H1 (cell line): ENCODE results near the gene OR7D2. TPM values are rescaled to one million over a fixed set of nuclear protein-coding genes. Genes with fewer than 3 reads are reported as not detected.

Experiments
- CEBPB ChIP-seq: IDR thresholded peaks from 2 replicates; pipeline ENCODE4 v1.6.1; 2012; ENCODE audit warnings: low read depth, low read length
- CREB1 ChIP-seq: IDR thresholded peaks from 2 replicates; pipeline ENCODE4 v1.6.1; 2012; ENCODE audit warnings: inconsistent platforms
- EGR1 ChIP-seq: IDR thresholded peaks from 2 replicates; pipeline ENCODE4 v1.6.1; 2011; ENCODE audit warnings: low read depth, low read length, borderline replicate concordance
- HDAC2 ChIP-seq, 2 experiments: fragments of 300-600 bp in 1 of 2; sonication (generic) in 1 of 2; IDR thresholded peaks; 2 replicates each; pipeline ENCODE4 v1.6.1; 2011 to 2012; ENCODE audit warnings: low read depth in 2 of 2, low read length in 2 of 2, mild to moderate bottlenecking in 2 of 2, moderate library complexity in 2 of 2, borderline replicate concordance in 1 of 2, inconsistent platforms in 1 of 2
- KDM5A ChIP-seq: fragments of 200-600 bp; IDR thresholded peaks from 2 replicates; pipeline ENCODE4 v1.7.1; 2012; ENCODE audit warnings: mild to moderate bottlenecking, low read length, inconsistent platforms, mixed read lengths
- RFX5 ChIP-seq: IDR thresholded peaks from 2 replicates; pipeline ENCODE4 v1.6.1; 2011; ENCODE audit warnings: low read depth, low read length, improper control_type of control experiment, borderline replicate concordance
- SP1 ChIP-seq: IDR thresholded peaks from 2 replicates; pipeline ENCODE4 v1.6.1; 2011; ENCODE audit warnings: low read depth, low read length
- SP4 ChIP-seq: IDR thresholded peaks from 2 replicates; pipeline ENCODE4 v1.6.1; 2012; ENCODE audit warnings: low read length, inconsistent platforms
- SUZ12 ChIP-seq: fragments of 200-600 bp; sonication (generic); IDR thresholded peaks from 2 replicates; pipeline ENCODE4 v1.6.1; 2012; ENCODE audit warnings: mild to moderate bottlenecking, inconsistent platforms, low read length, moderate library complexity, mixed read lengths
- ZNF274 ChIP-seq: IDR thresholded peaks from 2 replicates; pipeline ENCODE4 v1.7.0; 2012; ENCODE audit warnings: low read length, borderline replicate concordance; ENCODE audit errors: extremely low read depth
- polyA plus RNA-seq, 7 experiments: library from polyadenylated mRNA; depleted of rRNA in 3 of 7; stranded (reverse) in 5 of 7; unstranded in 2 of 7; fragments of >200 nt in 5 of 7; fragments of 200-250 nt in 2 of 7; gene quantifications; 1 replicate in 5 of 7; 2 replicates in 1 of 7; 4 replicates in 1 of 7; pipeline versions ENCODE4 v1.2.1 to v1.2.3, GENCODE V29; 2011 to 2013; ENCODE audit warnings: missing spikeins in 2 of 7, mixed read lengths in 2 of 7
- total RNA-seq: library from RNA; stranded (reverse); fragmentation: NEBNext Ultra II Directional; extraction: Animal tissue kit (Norgen Biotek cat#: 25700); gene quantifications from 2 replicates; pipeline ENCODE4 v1.2.1, GENCODE V29; 2021
- TF ChIP-seq, protein P1 (sequence below): fragments of 300-600 bp; sonication (generic); IDR thresholded peaks from 2 replicates; pipeline ENCODE4 v1.7.1; 2012; ENCODE audit warnings: low read length, moderate library complexity, mild to moderate bottlenecking, inconsistent platforms; ENCODE audit not compliant: insufficient replicate concordance

Gene OR7D2
- total and polyA plus RNA-seq, 2 of the 8 experiments (the other 6 are each of a cell fraction or from before 2014, with no cell fraction given), result 0.02 TPM; not detected in 1

DNA sequence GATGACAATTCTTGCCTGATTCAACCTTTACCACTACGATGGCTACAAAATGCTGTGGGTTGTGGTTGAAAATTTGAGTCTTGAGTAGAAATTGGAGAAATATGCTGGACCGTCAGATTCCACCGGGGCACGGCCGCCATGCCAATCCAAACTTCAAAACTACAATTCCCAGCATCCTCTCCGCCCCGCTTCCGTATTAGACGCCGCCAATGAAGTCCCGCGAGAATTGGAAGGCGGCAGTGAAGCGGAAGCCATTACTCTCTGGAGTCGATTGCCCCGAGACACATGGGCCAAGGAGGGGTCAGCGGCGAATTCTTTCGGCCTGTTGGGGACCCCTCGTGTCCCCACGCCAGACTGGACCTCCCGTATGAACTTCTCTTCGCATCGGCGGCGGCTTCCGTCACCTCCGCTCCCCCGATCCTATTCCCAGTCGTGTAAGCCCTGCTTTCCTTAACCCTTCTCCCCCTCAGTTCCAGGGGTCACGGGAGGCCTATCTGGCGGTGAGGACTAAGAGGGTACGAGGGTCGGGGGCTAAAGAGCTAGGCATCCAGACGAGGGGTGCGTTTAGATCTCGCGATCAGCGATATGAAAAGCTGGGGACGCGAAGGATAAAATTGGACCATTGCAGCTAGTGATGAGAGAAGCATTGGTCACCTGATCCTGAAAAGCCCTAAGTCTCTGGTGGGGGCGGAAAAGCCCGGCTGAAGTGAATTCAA is 38.5 kb upstream of the OR7D2 start, which contains the start of gene ZNF317 (continued):
- TF ChIP-seq, protein P1, sequence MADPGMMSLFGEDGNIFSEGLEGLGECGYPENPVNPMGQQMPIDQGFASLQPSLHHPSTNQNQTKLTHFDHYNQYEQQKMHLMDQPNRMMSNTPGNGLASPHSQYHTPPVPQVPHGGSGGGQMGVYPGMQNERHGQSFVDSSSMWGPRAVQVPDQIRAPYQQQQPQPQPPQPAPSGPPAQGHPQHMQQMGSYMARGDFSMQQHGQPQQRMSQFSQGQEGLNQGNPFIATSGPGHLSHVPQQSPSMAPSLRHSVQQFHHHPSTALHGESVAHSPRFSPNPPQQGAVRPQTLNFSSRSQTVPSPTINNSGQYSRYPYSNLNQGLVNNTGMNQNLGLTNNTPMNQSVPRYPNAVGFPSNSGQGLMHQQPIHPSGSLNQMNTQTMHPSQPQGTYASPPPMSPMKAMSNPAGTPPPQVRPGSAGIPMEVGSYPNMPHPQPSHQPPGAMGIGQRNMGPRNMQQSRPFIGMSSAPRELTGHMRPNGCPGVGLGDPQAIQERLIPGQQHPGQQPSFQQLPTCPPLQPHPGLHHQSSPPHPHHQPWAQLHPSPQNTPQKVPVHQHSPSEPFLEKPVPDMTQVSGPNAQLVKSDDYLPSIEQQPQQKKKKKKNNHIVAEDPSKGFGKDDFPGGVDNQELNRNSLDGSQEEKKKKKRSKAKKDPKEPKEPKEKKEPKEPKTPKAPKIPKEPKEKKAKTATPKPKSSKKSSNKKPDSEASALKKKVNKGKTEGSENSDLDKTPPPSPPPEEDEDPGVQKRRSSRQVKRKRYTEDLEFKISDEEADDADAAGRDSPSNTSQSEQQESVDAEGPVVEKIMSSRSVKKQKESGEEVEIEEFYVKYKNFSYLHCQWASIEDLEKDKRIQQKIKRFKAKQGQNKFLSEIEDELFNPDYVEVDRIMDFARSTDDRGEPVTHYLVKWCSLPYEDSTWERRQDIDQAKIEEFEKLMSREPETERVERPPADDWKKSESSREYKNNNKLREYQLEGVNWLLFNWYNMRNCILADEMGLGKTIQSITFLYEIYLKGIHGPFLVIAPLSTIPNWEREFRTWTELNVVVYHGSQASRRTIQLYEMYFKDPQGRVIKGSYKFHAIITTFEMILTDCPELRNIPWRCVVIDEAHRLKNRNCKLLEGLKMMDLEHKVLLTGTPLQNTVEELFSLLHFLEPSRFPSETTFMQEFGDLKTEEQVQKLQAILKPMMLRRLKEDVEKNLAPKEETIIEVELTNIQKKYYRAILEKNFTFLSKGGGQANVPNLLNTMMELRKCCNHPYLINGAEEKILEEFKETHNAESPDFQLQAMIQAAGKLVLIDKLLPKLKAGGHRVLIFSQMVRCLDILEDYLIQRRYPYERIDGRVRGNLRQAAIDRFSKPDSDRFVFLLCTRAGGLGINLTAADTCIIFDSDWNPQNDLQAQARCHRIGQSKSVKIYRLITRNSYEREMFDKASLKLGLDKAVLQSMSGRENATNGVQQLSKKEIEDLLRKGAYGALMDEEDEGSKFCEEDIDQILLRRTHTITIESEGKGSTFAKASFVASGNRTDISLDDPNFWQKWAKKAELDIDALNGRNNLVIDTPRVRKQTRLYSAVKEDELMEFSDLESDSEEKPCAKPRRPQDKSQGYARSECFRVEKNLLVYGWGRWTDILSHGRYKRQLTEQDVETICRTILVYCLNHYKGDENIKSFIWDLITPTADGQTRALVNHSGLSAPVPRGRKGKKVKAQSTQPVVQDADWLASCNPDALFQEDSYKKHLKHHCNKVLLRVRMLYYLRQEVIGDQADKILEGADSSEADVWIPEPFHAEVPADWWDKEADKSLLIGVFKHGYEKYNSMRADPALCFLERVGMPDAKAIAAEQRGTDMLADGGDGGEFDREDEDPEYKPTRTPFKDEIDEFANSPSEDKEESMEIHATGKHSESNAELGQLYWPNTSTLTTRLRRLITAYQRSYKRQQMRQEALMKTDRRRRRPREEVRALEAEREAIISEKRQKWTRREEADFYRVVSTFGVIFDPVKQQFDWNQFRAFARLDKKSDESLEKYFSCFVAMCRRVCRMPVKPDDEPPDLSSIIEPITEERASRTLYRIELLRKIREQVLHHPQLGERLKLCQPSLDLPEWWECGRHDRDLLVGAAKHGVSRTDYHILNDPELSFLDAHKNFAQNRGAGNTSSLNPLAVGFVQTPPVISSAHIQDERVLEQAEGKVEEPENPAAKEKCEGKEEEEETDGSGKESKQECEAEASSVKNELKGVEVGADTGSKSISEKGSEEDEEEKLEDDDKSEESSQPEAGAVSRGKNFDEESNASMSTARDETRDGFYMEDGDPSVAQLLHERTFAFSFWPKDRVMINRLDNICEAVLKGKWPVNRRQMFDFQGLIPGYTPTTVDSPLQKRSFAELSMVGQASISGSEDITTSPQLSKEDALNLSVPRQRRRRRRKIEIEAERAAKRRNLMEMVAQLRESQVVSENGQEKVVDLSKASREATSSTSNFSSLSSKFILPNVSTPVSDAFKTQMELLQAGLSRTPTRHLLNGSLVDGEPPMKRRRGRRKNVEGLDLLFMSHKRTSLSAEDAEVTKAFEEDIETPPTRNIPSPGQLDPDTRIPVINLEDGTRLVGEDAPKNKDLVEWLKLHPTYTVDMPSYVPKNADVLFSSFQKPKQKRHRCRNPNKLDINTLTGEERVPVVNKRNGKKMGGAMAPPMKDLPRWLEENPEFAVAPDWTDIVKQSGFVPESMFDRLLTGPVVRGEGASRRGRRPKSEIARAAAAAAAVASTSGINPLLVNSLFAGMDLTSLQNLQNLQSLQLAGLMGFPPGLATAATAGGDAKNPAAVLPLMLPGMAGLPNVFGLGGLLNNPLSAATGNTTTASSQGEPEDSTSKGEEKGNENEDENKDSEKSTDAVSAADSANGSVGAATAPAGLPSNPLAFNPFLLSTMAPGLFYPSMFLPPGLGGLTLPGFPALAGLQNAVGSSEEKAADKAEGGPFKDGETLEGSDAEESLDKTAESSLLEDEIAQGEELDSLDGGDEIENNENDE, result no peak
- TF ChIP-seq ZNF274 (no peak), HDAC2 (IDR thresholded peaks at IDR 0.05; ENCODE audit: borderline replicate concordance in 1 of 2, low read depth in 2 of 2, low read length in 2 of 2) (no peak), CREB1 (peak; percentile 69), EGR1 (no peak), CEBPB (no peak), KDM5A (no peak), SUZ12 (no peak), RFX5 (no peak), SP4 (0 out of 2 replicates have a peak, but pooled peaks have one; percentile 29), SP1 (no peak)
